G401.6 (cell line): Measurements from ENCODE around the gene MICU1.
"Not testable (repeated sequence)": the region's sequence is repeated elsewhere in the genome, so short reads cannot be mapped to it uniquely, and the experiment has no call there.

Experiments used
- FAIRE-seq: peaks from 2 replicates; lab custom pipeline; 2012; peaks lifted over from hg19 to GRCh38; lab: Jason Lieb, UNC

MICU1 gene

GRCh38 chr10:72625608-72626443, at the start of gene MICU1:
MICU1 (minus strand) TSS chr10:72626079; CDS start chr10:72566793, 59,286 bp downstream.
- FAIRE-seq: peak; percentile 98

- not testable (repeated sequence) for FAIRE-seq
Observed at GRCh38 chr10:72674174-72674573, 48.3 kb upstream of the MICU1 start.

GRCh38 chr10:72673280-72673679, 47.4 kb upstream of the MICU1 start:
- FAIRE-seq: no peak

GRCh38 chr10:72667207-72667864, 41.5 kb upstream of the MICU1 start:
- no peak for FAIRE-seq

GRCh38 chr10:72665925-72666324, 40.0 kb upstream of the MICU1 start:
- FAIRE-seq: no peak

- no peak for FAIRE-seq
Observed at GRCh38 chr10:72663971-72664370, 38.1 kb upstream of the MICU1 start.

- no peak for FAIRE-seq
Observed at GRCh38 chr10:72661431-72661830, 35.6 kb upstream of the MICU1 start.

- FAIRE-seq: peak; percentile 25
Observed at GRCh38 chr10:72660220-72660619, 34.3 kb upstream of the MICU1 start.

- FAIRE-seq: no peak
Observed at GRCh38 chr10:72659694-72660093, 33.8 kb upstream of the MICU1 start.

- no peak for FAIRE-seq
Observed at GRCh38 chr10:72658696-72659400, 33.0 kb upstream of the MICU1 start.

- no peak for FAIRE-seq
Observed at GRCh38 chr10:72654720-72655119, 28.8 kb upstream of the MICU1 start.

GRCh38 chr10:72653383-72654096, 27.7 kb upstream of the MICU1 start:
- FAIRE-seq: no peak

GRCh38 chr10:72649291-72649690, 23.4 kb upstream of the MICU1 start:
- FAIRE-seq: no peak

- no peak for FAIRE-seq
Observed at GRCh38 chr10:72648301-72648700, 22.4 kb upstream of the MICU1 start.

GRCh38 chr10:72646971-72647370, 21.1 kb upstream of the MICU1 start:
- not testable (repeated sequence) for FAIRE-seq

GRCh38 chr10:72645263-72645858, 19.5 kb upstream of the MICU1 start:
- FAIRE-seq: no peak

- no peak for FAIRE-seq
Observed at GRCh38 chr10:72642318-72642717, 16.4 kb upstream of the MICU1 start.

- no peak for FAIRE-seq
Observed at GRCh38 chr10:72639441-72639873, 13.6 kb upstream of the MICU1 start.

- FAIRE-seq: no peak
Observed at GRCh38 chr10:72638586-72639440, 12.9 kb upstream of the MICU1 start.

GRCh38 chr10:72637398-72637857, 11.5 kb upstream of the MICU1 start:
- no peak for FAIRE-seq

GRCh38 chr10:72630144-72630543, 4.3 kb upstream of the MICU1 start:
- FAIRE-seq: no peak
